T-helper 1 cell treated with Interleukin-12 subunit alpha and Interleukin-12 subunit beta and Interleukin-4 antibody, amounts not matched to agents 30 ng/mL and 1 ng/mL, for 36 hours (primary cell): ENCODE results near the gene NUP214. TPM values are rescaled to one million over a fixed set of nuclear protein-coding genes. Genes with fewer than 3 reads are reported as not detected.
"Not testable (repeated sequence)": the region's sequence is repeated elsewhere in the genome, so short reads cannot be mapped to it uniquely, and the experiment has no call there.

Experiments used
- intact Hi-C: fragments of 100-400 bp; cut with micrococcal nuclease; formaldehyde crosslinking; loops from one replicate; pipeline ENCODE4 v1.15.1; 2024
- total RNA-seq: library from RNA; stranded (reverse); gene quantifications from 2 replicates; pipeline ENCODE4 v1.2.3, GENCODE V29; 2022

NUP214 gene
- total RNA-seq, 1 donor from 2014 or later, result 78.4 TPM

DNA sequence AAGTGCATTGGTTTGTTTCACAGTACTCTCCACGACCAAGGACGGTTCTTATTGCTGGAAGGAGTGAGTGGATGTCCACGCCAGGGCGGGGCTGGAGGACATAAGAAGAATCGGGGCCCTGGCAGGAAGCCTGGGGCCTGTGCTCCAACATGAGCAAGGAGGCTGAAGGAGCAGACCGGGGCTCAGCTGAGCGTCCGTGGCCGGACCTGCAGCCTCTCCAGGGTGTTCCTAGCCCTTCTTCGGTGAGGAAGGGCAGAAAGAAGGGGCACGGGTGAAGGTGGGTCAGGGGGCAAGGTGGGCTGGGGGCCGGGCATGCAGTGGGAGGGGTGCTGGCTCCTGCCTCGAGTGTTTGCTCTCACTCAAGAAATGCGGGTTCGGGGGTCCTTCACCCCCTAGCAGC is 132.8 kb downstream of the NUP214 start:
- intact Hi-C loops, result loop anchor here (10.0 kb wide), 1 partner anchor 563 kb away; the partner anchor contains the start of gene EXOSC2

DNA sequence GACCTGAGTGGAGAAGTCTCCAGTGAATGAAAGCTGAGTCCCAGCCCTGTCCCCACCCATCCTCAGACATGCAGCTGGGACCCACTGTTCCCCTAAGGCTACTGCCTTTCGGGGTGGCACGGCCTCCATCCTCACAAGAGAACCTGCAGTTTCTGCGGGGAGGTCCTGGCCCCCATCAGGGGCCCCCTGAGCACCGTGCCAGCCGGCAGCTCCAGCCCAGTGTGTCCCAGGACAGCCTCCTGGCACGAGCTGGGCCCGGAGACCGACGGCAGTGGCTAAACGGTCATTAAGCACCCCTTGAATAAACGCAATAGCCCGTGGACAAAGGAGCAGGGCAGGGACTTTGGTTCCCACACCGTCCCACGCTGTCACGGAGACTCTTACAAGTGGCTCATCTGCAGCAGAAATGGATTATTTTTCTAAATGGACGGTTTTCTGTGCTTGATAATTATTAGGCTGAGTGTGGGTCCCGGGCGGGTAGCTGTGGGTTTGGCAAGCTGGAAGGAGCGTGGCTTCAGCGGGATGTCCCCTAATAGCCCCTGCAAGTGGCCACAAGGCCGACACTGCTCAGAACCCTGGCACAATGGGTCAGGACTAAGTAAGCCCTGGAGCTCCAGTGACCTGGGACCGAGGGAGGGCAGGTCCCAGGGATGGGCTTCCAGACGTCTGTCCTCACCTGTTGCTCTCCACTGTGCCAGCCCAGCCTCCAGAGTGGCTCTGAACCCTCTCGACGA is 133.5 kb downstream of the NUP214 start:
- intact Hi-C loops, result loop anchor here (10.0 kb wide), 1 partner anchor 564 kb away; the partner anchor contains the start of gene EXOSC2

DNA sequence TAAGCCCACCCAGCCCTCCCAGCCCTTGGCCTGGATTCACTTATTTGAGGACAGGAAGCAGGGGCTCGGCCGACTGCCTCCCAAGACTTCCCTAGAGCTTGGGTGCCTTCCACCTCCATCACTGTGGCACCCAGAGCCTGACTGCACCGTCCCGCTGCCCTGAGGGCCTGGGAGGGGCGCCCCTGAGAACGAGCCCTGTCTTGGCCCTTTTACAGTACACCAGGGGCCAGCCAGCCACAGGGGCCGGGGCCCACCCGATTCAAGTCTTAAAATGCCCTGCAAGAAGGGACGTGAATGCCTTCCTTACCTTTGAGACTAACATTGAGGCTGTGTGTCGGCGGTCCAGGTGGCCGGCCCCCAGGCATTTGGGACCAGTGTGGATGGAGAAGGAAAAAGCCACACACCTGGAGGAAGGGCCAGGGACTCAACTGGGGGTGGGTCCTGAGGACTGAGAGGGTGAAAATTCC is 134.1 kb downstream of the NUP214 start:
- intact Hi-C loops, result loop anchor here (10.0 kb wide), 1 partner anchor 565 kb away; the partner anchor contains the start of gene EXOSC2

DNA sequence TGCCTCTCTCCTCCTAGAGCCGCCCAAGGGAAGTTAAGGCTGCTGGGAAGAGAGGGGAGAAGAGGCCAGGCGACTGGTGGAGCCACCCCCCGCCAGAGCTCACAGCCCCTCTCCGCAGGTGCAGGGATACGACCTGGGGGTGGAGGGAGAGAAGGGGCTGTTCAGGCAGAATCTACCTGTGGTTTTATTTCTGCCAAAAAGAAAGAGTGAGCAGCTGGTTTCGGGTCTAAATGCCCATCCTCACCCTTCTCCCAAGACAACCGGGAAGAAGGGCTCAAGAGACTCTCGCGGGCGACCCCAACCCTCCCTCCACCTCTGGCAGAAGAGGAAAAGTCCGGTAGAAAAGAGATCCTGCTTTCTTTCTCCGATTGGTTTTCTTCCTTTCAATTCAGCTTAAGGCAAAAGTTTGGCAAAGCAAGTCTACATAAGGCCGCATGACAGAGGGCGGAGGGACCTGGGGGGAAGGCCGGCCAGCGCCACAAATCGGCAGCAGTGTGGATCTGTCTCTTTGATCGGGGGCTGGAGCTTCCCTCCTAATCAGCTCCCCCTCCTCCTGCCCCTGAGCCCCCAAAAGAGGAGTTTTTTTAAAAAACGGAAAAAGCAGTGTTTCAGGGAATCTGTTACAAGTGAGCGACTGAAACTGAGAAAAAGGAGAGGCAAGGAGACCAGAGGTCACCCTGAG is 134.7 kb downstream of the NUP214 start:
- intact Hi-C loops, result loop anchor here (10.0 kb wide), 1 partner anchor 565 kb away; the partner anchor contains the start of gene EXOSC2

DNA sequence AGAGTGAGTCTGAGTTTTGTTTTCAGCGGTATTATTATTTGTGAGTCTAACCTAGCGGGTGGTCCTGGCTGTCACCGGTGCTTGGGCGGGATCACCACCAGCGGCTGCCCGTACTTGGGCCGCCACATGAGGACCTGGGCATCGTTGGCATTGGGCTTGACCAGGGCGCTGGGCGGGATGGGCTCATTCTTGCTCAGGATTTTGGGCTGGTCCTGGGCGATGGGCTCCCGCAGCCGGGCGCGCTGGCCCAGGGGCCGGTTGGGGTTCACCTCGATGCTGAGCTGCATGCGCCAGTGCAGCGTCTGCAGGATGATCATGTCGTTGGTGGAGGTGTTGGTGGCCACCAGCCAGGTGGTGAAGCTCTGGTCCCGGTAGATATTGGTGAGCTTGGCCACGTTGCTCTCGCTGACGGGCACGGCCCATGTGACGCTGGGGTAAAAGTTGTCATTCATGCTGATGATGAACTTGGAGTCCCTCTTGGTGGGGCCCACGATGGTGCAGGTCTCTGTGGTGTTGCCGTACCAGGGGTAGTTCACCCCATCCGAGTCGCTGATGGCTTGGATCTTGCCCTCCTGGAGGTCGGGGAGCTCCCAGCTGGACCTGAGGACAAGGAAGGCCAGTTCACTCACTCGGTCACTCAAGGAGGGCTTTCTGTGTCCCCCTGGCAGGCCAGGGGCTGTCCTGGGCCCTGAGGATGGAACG is 135.5 kb downstream of the NUP214 start:
- intact Hi-C loops, result no loop called here

DNA sequence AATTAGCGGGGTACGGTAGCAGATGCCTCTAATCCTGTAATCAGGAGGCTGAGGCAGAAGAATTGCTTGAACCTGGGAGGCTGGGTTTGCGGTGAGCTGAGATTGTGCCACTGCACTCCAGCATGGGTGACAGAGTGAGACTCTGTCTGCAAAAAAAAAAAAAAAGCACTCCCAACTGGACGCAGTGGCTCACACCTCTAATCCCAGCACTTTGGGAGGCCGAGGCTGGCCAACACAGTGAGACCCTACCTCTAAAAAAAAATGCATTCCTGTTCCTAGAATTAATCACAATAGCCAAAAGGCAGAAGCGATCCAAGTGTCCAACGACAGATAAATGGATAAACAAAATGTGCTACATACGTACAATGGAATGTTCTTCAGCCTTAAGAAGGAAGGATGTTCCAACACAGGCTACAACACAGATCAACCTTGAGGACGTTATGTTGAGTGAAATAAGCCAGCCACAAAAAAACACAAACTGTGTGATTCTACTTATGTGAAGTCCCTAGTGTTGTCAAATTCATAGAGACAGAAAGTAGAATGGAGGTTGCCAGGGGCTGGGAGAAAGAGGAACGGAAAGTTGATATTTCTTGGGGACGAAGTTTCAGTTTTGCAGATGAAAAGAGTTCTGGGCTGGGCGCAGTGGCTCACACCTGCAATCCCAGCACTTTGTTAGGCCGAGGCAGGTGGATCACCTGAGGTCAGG is 137.1 kb downstream of the NUP214 start:
- intact Hi-C loops, result no loop called here

DNA sequence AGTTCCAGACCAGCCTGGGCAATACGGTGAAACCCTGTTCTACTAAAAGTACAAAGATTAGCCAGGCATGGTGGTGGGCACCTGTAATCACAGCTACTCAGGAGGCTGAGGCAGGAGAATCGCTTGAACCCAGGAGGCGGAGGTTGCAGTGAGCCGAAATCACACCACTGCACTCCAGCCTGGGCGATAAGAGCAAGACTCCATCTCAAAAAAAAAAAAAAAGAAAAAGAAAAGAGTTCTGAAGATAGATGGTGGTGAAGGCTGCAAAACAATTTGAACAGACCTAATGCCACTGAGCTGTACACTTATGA is 137.6 kb downstream of the NUP214 start:
- intact Hi-C loops, result not testable (repeated sequence)

DNA sequence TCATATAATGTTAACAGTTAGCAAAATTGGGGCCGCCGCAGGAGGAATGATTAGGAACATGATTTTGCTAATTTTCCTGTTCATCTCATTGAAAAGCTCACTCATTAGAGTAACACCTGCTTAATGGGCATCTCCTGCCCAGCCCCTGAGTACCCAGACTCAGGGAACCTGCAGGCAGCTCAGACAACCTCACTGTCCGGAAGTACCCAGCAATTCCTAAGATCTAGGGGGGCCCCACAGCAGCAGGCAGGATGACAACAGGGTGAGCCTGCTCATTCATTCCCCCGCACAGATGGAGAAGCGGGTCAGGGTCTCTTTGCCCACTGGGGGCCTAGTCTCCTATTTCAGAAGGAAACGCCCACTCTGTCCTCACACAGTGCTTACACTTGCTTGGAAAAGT is 138.3 kb downstream of the NUP214 start:
- intact Hi-C loops, result no loop called here

DNA sequence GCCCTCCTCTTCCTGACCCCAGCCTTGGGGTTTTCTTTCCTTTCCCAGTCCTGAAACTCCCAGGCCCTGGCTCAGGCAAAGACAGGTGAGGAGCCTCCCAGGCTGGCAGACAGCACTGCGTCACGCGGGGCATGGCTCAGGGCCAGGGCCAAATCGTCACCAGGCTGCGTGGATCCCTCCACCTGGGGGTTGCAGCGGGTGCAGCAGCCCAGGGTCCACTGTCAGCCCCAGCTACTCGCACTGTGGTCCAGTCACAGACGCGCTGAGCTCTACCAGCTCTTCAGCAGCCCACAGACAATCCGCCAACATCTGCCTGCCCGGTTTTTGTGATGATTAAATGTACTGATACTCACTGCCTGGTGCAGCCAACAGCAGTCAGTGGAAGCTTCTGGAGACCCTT is 138.8 kb downstream of the NUP214 start:
- intact Hi-C loops, result no loop called here

DNA sequence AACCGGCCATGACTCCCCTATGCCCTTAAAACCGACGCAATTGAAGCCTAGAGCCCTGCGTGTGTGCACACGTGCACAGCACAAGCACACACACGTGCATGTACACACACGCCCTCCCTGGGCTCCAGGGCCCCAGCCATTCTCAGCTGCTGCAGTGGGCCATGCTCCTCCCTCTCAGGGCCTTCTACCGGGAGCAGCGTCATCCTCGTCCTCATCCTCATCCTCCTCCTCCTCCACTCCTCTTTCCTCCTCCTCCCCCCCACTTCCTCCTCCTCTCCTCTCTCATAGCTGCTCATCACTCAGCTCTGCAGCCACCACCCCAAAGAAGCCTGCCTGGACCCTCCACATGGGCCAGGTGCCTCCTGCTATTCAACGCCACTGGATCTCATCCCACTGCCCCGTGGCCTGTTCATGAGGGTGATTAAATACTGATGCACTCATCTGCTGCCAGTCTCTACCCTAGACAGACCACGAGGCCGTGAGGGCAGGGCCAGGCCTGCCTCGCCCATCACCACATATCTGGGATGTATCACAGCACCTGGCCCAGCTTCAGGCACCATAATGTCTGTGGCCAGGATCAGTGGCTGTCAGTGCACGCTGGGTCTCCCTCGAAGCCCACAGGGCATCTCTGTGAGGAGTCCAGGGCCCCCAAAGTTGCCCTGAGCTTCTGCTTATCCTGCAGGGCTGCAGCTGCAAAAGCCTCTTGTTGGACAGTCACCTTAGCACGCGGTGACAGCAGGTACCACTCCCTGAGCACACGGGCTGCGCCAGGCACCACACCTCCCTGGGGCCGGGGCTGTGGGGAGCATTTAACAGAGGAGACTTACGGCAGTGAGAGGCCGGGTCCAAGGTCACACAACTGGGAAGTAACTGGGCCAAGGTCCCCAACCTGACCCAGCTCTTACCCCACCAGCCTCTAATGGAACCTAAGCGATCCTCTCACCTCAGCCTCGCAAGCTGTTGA is 141.2 kb downstream of the NUP214 start:
- intact Hi-C loops, result no loop called here

DNA sequence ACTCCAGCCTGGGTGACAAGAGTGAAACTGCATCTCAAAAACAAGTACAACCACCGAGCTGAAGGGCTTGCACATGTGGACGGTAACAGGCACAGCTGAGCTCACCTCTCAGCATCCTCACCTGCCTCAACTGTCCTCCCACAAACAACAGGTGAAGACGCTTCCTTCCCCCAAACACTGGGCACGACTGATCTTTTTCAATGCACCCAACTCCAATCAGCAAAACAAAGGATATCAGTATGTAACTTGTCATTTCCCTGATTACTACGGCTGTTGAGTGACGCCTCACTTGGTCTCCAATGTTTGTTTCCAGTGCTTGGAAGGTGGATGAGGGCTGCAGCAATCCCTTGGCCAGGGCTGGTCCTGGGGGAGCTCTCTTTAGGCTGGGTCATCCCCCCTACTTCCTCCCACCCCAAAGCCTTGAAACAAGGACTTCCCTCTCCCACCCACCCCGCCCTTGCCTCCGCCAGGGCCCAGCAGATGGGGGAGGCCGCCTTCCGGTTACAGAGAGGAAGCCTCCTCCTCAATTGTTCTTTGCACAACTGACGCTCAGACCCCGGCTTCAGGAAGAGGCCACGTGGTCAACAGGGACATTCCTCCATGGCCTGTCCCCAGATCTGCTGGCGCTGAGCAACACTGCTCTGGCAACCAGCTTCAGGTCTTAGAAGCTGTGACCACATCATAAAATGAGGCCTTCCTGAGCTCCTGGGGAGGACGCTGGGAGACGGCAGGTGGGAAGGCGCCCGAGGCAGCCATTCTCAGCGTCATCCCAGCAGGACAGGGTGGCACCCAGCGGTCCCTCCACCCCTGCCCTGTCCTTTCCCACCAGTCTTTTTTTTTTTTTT is 145.0 kb downstream of the NUP214 start:
- intact Hi-C loops, result loop anchor here (1.0 to 10.0 kb wide), 8 partner anchors 8 to 1084 kb away; partner anchors contain the start of genes NTNG2 and SETX

DNA sequence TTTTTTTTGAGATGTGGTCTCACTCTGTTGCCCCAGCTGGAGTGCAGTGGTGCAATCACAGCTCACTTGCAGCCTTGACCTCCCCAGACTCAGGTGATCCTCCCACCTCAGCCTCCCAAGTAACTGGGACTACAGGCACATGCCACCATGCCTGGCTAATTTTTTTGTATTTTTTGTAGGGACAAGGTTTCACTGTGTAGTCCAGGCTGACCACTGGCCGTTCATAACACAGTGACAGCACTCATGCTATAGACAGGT is 145.6 kb downstream of the NUP214 start:
- intact Hi-C loops, result loop anchor here (2.0 to 10.0 kb wide), 5 partner anchors 126 to 1084 kb away; partner anchors contain the start of genes NTNG2 and SETX

DNA sequence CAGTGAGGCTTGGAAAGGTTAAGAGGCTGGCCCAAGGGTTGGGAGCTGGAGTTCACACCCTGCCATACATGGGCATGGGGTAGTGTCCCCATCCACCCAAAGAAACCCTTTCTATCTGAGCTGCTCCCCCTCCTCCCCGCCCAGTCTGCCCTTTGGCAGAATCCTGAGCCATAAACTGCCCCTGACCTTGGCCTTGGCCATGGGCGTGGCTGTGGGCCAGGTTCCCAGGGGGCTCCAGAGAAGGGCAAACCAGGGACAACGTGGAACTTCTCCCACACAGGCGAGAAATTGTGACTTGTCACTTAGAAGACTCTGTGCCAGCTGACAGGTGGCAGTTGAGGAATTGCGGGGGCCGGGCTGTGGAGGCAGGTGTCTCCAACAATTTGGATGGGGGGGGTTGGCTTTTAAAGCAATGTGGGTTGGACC is 146.1 kb downstream of the NUP214 start:
- intact Hi-C loops, result loop anchor here (2.0 to 10.0 kb wide), 5 partner anchors 126 to 1083 kb away; partner anchors contain the start of genes NTNG2 and SETX

DNA sequence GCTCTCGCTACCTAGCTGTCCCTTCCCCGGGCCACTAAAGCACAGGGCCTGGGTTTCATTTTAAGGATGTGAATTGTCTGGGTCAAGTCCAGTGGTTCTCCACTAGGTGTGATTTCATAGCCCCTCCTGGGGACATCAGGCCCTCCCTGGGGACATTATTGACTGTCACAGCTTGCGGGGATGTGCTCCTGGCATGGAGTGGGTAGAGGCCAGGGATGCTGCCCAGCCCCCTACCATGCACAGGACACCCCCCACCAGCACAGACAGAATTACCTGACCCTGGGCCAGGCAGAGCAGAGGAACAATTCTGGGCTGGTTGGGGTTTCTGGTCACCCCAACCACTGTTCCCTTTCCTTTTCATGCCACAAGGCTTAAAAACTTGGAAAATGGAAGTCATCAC is 146.8 kb downstream of the NUP214 start:
- intact Hi-C loops, result loop anchor here (5.0 to 10.0 kb wide), 4 partner anchors 125 to 973 kb away; partner anchors contain the start of gene NTNG2

DNA sequence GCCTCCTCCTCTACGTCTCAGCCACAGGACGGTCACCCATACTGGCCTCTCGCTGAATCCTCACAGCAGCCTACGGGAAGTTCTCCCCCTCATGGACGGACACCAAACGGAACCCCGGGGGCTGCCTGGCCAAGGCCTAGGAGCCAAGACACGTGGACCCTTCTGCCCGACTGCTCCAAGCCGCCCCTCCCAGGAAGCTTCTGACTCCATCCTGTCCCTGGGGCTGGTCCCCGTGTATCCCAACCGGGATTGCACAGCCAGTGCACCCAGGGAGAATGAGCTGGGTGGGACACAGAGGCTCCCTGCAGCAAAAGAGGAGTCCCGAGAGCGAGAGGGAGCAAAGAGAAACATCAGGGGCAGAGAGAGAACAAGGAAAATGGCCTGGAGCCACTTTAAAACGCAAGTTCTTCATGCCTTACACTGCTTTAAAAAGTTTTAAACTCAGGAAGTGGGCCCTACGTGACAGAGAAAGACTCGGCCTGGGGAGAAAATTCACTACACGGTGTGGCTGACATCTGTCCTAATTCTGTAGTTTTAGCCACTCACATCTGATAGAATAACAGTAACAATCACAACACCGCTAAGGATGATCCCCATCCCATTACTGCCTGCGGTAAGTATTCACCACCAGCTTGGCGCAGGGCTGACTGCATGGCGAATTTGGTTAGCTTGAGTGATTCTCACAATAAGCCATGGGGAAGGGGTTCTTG is 147.9 kb downstream of the NUP214 start:
- intact Hi-C loops, result loop anchor here (1.0 to 10.0 kb wide), 5 partner anchors 21 to 972 kb away; partner anchors contain the start of gene NTNG2

DNA sequence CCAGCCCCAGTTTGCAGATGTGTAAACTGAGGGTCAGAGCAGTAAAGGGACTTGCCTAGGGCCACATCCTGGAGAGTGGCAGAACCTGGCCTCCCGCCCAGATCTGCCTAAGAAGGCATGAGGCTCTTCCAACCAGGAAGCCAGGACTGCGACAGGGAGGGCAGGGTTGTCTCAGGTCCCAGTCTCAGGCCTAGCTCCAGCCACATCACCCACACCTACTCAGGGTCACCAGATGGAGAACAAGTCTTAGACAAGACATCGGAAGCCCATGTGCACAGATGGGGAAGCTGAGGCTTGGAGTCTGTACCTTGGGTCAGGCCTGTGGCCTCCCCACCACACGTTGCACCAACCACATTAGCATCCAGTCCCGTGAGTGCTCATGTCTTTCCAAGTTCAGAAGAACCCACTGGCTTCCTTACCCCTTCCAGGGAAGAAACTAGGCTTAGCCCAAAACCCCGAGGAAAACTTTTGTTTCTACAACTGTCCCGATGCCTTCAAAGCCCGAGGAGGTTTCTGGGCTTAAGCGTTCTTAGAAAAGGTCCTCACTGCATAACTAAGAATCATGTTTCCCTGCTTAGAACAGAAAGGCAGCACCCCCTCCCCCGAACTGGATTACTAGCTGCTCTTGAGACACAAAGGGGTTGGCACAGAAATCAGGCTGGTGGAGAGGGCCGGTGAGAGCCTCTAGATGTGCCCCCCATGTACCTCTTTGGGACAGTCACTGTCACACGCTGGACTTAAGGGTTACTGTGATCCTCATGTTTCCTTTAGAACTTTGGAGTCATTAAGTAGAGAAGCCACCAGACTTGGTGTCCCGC is 148.7 kb downstream of the NUP214 start:
- intact Hi-C loops, result loop anchor here (1.0 to 10.0 kb wide), 6 partner anchors 18 to 971 kb away; partner anchors contain the start of gene NTNG2

DNA sequence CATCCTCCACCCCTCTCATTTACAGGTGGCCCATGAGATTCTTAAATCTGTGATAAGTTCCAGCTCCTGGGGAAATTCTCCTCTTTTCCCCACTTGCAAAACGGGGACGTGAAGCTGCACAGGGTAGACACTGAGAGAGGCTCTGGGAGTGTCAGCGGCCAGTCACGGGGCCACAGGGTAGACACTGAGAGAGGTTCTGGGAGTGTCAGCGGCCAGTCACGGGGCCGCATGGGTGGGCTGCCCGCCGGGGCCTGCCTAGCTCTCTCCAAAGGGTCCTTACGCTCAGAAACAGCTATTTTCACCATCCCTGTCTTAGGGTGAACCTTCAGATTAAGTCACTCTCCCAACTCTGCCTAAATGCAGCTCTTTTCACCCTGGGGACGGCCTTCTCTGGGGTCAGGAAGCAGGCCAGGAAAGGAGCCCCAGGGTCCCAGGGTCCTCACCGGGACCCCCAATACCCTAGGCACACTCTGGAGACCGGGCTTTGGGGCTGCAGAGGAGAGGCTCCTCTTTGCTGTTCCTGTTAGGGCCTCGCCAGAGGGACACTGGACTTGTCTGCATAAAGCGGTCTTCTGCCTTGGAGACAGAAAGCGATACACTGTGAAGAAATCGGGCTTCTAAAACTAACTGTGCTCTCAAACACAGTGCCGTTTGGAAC is 149.4 kb downstream of the NUP214 start:
- intact Hi-C loops, result loop anchor here (1.0 to 10.0 kb wide), 7 partner anchors 19 to 970 kb away; partner anchors contain the start of genes NTNG2 and POMT1
